Mammary epithelial cell (primary cell): ENCODE measurements around the gene KEL.

Source experiments
- EZH2 ChIP-seq: IDR thresholded peaks from 2 replicates; pipeline ENCODE4 v1.6.1; 2012; ENCODE audit warnings: low read length, inconsistent platforms, borderline replicate concordance
- TF ChIP-seq, protein P1 (sequence below), 2 donors: IDR thresholded peaks in 1 of 2; conservative IDR thresholded peaks in 1 of 2; 2 replicates each; pipeline ENCODE4 v1.5.1; 2011 to 2012; ENCODE audit warnings: inconsistent platforms in 2 of 2, low read length in 2 of 2, mild to moderate bottlenecking in 2 of 2, control low read depth in 1 of 2, low read depth in 1 of 2; ENCODE audit not compliant: insufficient read depth in 1 of 2; ENCODE audit errors: extremely low read depth in 1 of 2

DNA sequence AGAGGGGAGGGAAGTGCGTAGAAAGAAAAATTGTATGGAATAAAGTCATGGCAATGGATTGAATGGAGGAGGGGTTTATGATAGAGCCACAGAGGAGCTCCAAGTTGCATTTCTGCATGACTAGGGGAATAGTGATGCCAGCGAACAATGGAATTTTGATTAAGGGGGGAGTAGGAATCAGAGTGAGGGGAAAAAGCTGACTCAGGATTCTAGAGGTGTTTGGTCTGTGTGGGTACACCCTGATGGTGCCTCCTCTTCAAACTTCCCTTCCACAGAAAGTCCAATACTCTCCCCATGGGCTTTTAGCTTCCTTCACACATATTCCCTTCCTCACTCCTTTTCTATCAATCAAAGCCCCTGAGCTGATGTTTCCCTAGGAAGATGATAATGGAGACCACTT, 1.8 kb upstream of the KEL start:
- TF ChIP-seq, protein P1, sequence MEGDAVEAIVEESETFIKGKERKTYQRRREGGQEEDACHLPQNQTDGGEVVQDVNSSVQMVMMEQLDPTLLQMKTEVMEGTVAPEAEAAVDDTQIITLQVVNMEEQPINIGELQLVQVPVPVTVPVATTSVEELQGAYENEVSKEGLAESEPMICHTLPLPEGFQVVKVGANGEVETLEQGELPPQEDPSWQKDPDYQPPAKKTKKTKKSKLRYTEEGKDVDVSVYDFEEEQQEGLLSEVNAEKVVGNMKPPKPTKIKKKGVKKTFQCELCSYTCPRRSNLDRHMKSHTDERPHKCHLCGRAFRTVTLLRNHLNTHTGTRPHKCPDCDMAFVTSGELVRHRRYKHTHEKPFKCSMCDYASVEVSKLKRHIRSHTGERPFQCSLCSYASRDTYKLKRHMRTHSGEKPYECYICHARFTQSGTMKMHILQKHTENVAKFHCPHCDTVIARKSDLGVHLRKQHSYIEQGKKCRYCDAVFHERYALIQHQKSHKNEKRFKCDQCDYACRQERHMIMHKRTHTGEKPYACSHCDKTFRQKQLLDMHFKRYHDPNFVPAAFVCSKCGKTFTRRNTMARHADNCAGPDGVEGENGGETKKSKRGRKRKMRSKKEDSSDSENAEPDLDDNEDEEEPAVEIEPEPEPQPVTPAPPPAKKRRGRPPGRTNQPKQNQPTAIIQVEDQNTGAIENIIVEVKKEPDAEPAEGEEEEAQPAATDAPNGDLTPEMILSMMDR (conservative IDR thresholded peaks at IDR 0.05 in 1 of 2, IDR thresholded peaks at IDR 0.05 in 1 of 2; ENCODE audit: extremely low read depth in 1 of 2, insufficient read depth in 1 of 2, low read depth in 1 of 2, low read length in 2 of 2), result no peak
- no peak for TF ChIP-seq EZH2
